NCI-H1105 treated with DMSO at 0.1 percent for 48 hours (cell line): ENCODE data around the gene STMN3.

ENCODE experiments used
- DNase-seq: peaks from one replicate; lab custom pipeline; 2025; lab: John Stamatoyannopoulos, UW

Gene STMN3

DNA sequence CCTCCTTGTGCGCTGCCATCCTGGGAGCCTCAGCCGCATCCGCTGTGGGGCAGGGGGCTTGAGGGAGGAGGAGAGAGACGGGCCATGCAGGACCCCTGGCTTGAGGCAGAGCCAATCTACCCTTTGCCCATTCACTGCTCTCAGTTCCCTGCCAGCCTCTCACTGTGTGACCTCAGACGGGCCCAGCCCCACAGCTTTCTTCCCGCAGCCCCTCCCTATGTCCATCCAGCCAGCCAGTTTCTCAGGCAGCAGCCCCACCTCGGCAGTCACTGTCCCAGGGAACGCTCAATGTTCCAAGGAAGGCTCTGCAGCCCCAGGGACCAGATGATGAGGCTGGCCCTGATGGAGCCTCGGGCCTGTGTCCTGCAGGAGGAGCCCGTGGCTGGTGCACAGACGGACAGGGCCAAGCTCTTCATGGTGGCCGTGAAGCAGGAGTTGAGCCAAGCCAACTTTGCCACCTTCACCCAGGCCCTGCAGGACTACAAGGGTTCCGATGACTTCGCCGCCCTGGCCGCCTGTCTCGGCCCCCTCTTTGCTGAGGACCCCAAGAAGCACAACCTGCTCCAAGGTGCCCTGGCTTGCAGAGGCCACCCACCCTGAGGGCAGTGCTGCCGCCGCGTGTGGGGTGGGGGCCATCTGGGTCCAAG is 39.3 kb upstream of the STMN3 start:
- no peak for DNase-seq

GRCh38 chr20:63691711-63692435 is 38.6 kb upstream of the STMN3 start:
- DNase-seq = no peak

GRCh38 chr20:63690898-63691710 is 37.9 kb upstream of the STMN3 start:
- DNase-seq = no peak

DNA sequence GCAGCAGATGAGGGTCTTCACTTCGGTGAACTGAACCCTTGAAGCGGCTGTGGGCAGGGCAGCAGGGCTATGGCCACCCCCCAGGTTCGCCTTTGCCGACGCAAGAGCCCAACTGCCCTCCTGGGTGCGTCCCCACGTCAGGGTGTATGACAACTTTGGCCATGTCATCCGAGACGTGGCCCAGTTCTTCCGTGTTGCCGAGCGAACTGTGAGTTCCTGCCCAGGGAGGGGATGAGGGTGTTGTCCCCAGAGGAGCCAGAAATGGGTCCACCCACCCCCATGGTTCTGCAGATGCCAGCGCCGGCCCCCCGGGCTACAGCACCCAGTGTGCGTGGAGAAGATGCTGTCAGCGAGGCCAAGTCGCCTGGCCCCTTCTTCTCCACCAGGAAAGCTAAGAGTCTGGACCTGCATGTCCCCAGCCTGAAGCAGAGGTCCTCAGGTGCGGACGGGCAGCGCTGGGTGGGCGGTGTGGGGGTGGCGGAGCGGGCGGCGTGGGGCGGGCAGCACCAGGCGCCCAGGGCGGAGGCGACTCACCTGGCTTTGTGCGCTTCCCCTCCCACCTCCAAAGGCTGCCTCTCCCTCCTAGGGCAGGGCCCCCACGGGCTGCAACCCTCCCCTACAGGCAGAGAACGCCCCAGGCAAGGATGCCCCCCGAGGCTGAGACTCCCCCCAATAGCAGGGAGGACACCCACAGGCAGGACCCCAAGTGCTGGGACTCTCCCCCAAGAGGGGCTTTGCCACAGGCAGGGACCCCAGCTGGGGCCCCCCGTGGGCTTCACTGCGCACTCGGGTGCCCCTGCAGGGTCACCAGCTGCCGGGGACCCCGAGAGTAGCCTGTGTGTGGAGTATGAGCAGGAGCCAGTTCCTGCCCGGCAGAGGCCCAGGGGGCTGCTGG is 37.0 kb upstream of the STMN3 start:
- no peak for DNase-seq

DNA sequence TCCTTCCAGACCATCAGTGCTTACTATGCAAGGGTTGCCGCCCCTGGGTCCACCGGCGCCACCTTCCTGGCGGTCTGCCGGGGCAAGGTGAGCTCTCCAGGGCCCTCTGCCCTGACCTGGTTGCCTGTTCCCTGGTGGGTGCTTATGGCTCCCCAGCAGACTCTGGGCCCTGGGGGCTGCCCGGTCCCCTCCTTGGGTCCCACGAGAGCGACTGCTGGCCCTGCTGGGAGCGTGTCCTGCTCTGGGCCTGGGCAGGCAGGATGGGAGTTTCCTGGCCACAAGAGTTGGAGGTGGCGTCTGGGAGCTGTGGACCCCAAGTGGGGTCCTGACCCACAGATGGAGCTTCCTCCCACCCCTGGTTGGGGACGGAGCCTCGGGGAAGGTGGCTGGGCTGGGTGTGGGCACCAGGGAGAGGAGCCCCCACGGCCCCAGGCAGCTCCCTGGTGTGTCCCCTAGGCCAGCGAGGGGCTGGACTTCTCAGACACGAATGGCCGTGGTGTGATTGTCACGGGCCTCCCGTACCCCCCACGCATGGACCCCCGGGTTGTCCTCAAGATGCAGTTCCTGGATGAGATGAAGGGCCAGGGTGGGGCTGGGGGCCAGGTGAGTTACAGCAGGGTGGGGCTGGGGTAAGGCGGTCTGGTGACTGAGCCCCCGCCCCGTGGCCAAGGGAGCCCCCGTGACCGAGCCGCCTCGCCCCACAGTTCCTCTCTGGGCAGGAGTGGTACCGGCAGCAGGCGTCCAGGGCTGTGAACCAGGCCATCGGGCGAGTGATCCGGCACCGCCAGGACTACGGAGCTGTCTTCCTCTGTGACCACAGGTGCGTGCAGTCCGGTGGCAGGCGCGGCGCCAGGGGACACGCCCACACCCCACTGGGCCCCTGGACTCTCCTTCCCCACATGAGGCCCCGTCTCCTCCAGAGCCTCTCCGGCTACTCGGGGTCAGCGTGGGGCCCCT is 36.1 kb upstream of the STMN3 start:
- no peak for DNase-seq

DNA sequence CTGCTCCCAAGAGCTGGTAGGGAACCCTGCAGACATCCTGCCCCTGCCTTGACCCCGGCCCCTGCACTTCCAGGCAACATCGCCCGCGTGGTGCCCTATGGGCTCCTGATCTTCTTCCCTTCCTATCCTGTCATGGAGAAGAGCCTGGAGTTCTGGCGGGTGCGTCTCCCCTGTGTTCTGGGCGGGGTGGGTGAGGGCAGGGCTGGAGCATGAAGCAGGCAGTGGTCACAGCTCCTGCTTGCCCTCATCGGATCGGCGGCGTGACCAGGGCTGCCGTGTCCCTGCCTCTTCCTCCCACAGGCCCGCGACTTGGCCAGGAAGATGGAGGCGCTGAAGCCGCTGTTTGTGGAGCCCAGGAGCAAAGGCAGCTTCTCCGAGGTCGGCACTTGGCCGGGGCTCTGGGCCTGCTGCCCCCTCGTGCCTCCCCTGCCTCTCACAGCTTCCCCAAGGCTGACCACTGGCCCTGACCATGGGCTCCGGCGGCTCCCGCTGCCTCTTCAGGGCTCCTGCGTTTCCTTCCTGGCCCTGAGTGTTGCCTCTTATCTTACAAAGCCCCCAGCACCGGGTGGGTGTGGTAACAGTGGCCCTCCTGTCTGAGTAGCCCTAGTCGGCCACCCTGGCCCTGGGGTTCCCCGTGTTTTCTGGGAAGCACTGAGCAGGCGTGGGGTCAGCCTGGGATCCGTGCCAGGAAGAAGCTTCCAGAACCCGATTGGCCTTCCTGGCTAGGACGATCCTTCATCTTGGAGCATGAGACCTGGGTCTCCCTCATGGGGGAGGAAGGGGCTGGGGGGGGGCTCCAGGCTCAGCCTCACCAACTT is 35.2 kb upstream of the STMN3 start:
- no peak for DNase-seq

- DNase-seq = no peak
These were observed 34.4 kb upstream of the STMN3 start for GRCh38 chr20:63687419-63688178.

GRCh38 chr20:63686492-63687321 is 33.5 kb upstream of the STMN3 start:
- no peak for DNase-seq

DNA sequence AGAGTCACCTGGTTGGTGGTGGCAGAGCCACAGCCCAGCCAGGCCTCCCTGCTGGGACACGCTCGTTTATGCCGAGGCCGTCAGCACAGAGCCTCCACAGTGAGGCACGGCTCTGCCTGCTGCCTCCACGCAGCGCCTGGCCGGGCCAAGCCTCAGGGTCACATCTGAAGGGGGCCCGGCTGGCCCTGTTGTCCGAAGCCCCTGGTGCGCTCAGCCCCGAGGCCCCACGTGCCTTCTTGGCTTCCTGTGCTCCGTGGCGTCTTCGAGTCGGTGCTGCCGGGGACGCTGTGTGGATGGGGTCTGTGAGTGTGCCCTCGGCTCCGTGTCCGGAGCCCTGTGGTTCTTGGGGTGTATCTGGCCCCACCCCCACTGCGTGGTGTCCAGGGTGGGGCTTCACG is 32.9 kb upstream of the STMN3 start:
- no peak for DNase-seq

- no peak for DNase-seq
These were observed 32.2 kb upstream of the STMN3 start for GRCh38 chr20:63685269-63686026.

DNA sequence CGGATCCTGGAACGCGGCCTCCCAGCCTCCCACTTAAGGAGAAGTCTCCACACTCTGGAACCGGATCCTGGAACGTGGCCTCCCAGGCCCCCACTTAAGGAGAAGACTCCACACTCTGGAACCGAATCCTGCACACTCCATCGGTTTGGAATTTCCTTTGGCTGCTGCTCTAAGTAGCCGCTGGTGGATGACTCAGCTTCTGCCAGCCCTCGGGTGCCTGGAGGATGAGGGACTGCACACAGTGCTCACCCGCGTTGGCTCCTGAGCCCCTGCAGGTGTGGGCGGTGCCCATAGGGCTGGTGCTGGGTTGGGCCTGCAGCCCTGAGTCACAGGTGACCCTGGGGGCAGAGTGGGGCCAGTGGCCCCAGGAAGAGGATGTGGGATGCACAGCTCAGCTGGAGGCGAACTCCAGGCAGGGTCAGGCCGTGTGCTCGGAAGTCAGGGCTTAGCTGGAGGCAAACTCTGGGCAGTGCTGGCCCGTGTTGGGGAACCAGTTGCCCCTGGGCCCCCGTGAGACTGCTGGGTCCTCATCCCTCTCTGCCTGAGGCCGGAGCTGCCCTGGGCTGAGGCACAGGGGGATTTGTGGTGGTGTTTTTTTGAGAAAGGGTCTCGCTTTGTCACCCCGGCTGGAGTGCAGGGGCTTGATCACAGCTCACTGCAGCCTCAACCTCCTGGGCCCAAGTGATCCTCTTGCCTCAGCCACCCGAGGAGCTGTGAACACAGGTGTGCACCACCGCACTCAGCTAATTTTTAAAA is 29.3 kb upstream of the STMN3 start:
- DNase-seq = no peak

DNA sequence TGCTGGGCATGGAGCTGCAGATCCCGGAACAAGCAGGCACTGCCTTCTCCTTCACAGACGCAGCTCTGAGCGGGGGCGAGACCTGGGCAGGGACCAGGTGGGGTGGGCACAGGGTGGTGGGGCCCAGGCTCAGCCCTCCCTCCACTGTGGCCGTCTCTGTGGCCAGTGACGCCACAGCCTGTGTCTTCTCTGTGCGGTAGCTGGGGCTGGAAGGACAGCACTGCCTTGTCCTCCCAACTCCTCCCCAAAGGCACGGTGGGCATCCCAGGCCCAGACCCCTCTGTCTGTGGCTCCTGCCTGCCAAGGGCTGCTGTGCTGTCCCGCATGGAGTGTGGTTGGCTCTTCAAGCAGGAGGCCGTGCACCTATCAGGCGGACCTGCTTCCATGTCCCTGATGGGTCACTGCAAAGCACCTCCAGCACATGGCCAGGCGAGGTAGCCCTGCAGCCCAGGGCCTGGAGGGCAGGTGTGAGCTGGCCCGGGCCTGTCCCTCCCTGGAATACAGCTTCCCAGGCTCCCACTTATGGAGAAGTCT is 28.5 kb upstream of the STMN3 start:
- no peak for DNase-seq

GRCh38 chr20:63680857-63681608 is 27.8 kb upstream of the STMN3 start:
- no peak for DNase-seq

DNA sequence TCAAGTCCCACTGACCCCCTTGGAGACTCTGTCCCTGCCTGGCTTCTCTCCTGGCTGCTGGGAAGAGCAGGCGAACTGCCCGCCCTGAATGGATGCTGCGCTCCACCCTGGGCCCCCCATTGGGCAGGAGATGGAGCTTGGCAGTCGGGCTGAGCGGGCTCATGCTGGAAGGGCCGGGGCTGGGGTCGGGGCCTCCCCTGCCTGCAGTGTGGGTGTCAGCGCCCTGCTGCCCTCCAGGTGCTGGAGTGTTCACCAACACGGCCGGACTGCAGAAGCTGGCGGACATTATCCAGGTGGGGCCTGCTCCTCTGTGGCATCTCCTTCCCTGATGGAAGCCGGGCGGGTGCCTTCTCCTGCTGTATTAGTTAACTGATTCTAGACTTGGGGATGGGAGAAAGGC is 27.2 kb upstream of the STMN3 start:
- no peak for DNase-seq

DNA sequence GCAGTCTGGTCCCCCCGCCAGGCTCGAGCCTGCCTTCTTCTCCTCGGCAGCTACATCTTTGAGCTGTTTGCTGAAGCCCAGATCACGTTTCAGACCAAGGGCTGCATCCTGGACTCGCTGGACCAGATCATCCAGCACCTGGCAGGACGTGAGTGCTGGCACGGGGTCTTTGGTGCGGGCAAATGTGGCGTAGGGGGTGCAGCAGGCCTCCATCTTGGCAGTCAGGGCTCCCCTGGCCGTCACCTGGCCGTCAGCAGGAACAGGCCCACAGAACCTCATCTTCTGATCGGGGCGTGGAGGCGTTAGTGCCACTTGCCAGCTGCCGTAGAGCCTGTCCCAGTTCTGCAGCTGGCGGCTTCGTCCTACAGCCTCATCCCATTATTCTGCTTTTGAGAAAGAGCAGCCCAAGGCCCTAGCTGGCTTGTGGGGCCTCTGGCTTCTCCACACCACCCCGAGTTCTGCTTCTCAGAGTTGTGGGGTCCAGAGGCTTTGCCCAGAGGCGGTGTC is 26.6 kb upstream of the STMN3 start:
- no peak for DNase-seq
